SKM-1 treated with dmso at 0.1 percent for 144 hours (cell line): ENCODE results near the gene IGF1R.

Source experiments
- DNase-seq: peaks from one replicate; lab custom pipeline; 2025; ENCODE audit not compliant: unreplicated experiment; lab: John Stamatoyannopoulos, UW

Gene IGF1R

GRCh38 chr15:98853617-98854420 lies 205.5 kb downstream of the IGF1R start:
- DNase-seq = no peak

- DNase-seq = no peak
These were observed 206.2 kb downstream of the IGF1R start for GRCh38 chr15:98854496-98854895.

GRCh38 chr15:98855067-98855814 lies 206.9 kb downstream of the IGF1R start:
- no peak for DNase-seq

GRCh38 chr15:98855815-98856531 lies 207.6 kb downstream of the IGF1R start:
- DNase-seq = no peak

GRCh38 chr15:98856532-98856907 lies 208.2 kb downstream of the IGF1R start:
- no peak for DNase-seq

- peak; percentile 48 for DNase-seq
These were observed 210.3 kb downstream of the IGF1R start for GRCh38 chr15:98858610-98859023.

GRCh38 chr15:98859149-98859548 lies 210.8 kb downstream of the IGF1R start:
- DNase-seq = no peak

- DNase-seq = no peak
These were observed 212.1 kb downstream of the IGF1R start for GRCh38 chr15:98860281-98861041.

GRCh38 chr15:98861188-98861587 lies 212.8 kb downstream of the IGF1R start:
- no peak for DNase-seq

GRCh38 chr15:98863983-98864382 lies 215.6 kb downstream of the IGF1R start:
- DNase-seq = no peak

GRCh38 chr15:98865397-98866339 lies 217.3 kb downstream of the IGF1R start:
- peak; percentile 67 for DNase-seq

- DNase-seq = no peak
These were observed 218.2 kb downstream of the IGF1R start for GRCh38 chr15:98866511-98866910.

- DNase-seq = no peak
These were observed 220.2 kb downstream of the IGF1R start for GRCh38 chr15:98868564-98868963.

- DNase-seq = no peak
These were observed 222.4 kb downstream of the IGF1R start for GRCh38 chr15:98870788-98871187.

GRCh38 chr15:98872774-98873173 lies 224.4 kb downstream of the IGF1R start:
- DNase-seq = no peak

- peak; percentile 97 for DNase-seq
These were observed 225.3 kb downstream of the IGF1R start for GRCh38 chr15:98873441-98874218.

- no peak for DNase-seq
These were observed 226.0 kb downstream of the IGF1R start for GRCh38 chr15:98874370-98874769.

GRCh38 chr15:98874773-98875172 lies 226.4 kb downstream of the IGF1R start:
- no peak for DNase-seq

GRCh38 chr15:98875309-98875708 lies 227.0 kb downstream of the IGF1R start:
- peak; percentile 14 for DNase-seq
